ENCODE measurements around the gene KIF15.
"Not testable (repeated sequence)": the region's sequence is repeated elsewhere in the genome, so short reads cannot be mapped to it uniquely, and the experiment has no call there.

The KIF15 gene

GRCh38 chr3:44835684-44836083 is 74.1 kb downstream of the KIF15 start:
- WGBS (ENCODE audit: insufficient coverage): 100% methylated on average over 1 of the region's 3 CpGs

GRCh38 chr3:44842376-44842775 is 80.8 kb downstream of the KIF15 start:
- peaks cover 13 to 74% (median 47%) of the 10 kb centered on the region in 4 experiments for H3K36me3 ChIP-seq (ENCODE audit: control insufficient read depth in 4 of 4, insufficient read depth in 4 of 4, low read length in 3 of 4)
- no peak for DNase-seq
- WGBS (ENCODE audit: insufficient coverage): no CpG with 5 or more reads among the region's 2 CpGs
- CTCF ChIA-PET: interaction anchor here (0.6 kb wide), 1 partner anchor 256 kb away, joined by 3 read pairs; no protein-coding TSS in a partner anchor
- POLR2A ChIA-PET: no interaction called here
- no peak overlapping the region for H3K27ac ChIP-seq (ENCODE audit: insufficient read depth in 1 of 2, low read depth in 1 of 2, low read length in 2 of 2, poor library complexity in 1 of 2, severe bottlenecking in 2 of 2)
- H3K4me1 ChIP-seq (ENCODE audit: control extremely low read depth in 1 of 4, control insufficient read depth in 4 of 4, insufficient read depth in 4 of 4, low read length in 3 of 4): no peaks in the 10 kb centered on the region
- H3K4me3 ChIP-seq (ENCODE audit: control insufficient read depth in 1 of 7, extremely low read depth in 1 of 7, insufficient read depth in 4 of 7, low read depth in 2 of 7, low read length in 6 of 7): no peak overlapping the region
- peaks cover 0 to 5% (median 3%) of the 10 kb centered on the region in 5 experiments for H3K9me3 ChIP-seq (ENCODE audit: control extremely low read depth in 1 of 5, control insufficient read depth in 4 of 5, insufficient read depth in 2 of 5, low read depth in 1 of 5, low read length in 4 of 5)
- no peaks in the 10 kb centered on the region for H3K27me3 ChIP-seq (replicated peaks in 2 of 5; ENCODE audit: control insufficient read depth in 4 of 5, insufficient read depth in 5 of 5, low read length in 4 of 5)

More at GRCh38 chr3:44835684-44836083, 74.1 kb downstream of the KIF15 start:
- Histone ChIP-seq H3K4me3 (ENCODE audit: control insufficient read depth in 1 of 7, extremely low read depth in 1 of 7, insufficient read depth in 4 of 7, low read depth in 2 of 7, low read length in 6 of 7) (no peak overlapping the region), H3K27ac (ENCODE audit: insufficient read depth in 1 of 2, low read depth in 1 of 2, low read length in 2 of 2, poor library complexity in 1 of 2, severe bottlenecking in 2 of 2) (no peak overlapping the region), H3K27me3 (replicated peaks in 2 of 5; ENCODE audit: control insufficient read depth in 4 of 5, insufficient read depth in 5 of 5, low read length in 4 of 5) (no peaks in the 10 kb centered on the region), H3K9me3 (ENCODE audit: control extremely low read depth in 1 of 5, control insufficient read depth in 4 of 5, insufficient read depth in 2 of 5, low read depth in 1 of 5, low read length in 4 of 5) (peaks cover 6 to 19% (median 10%) of the 10 kb centered on the region in 5 experiments), H3K36me3 (ENCODE audit: control insufficient read depth in 4 of 4, insufficient read depth in 4 of 4, low read length in 3 of 4) (peaks cover 16 to 72% (median 48%) of the 10 kb centered on the region in 4 experiments), H3K4me1 (ENCODE audit: control extremely low read depth in 1 of 4, control insufficient read depth in 4 of 4, insufficient read depth in 4 of 4, low read length in 3 of 4) (no peaks in the 10 kb centered on the region)
- no peak for DNase-seq
- POLR2A ChIA-PET: no interaction called here
- CTCF ChIA-PET: interaction anchor here (1.1 kb wide), 1 partner anchor 21 kb away, joined by 4 read pairs; no protein-coding TSS in a partner anchor

GRCh38 chr3:44845528-44846520 is 84.2 kb downstream of the KIF15 start:
- no peak for DNase-seq
- WGBS (ENCODE audit: insufficient coverage): 99% methylated on average over 7 of the region's 7 CpGs
- Histone ChIP-seq H3K27me3 (replicated peaks in 2 of 5; ENCODE audit: control insufficient read depth in 4 of 5, insufficient read depth in 5 of 5, low read length in 4 of 5) (no peaks in the 10 kb centered on the region), H3K27ac (ENCODE audit: insufficient read depth in 1 of 2, low read depth in 1 of 2, low read length in 2 of 2, poor library complexity in 1 of 2, severe bottlenecking in 2 of 2) (no peak overlapping the region), H3K36me3 (ENCODE audit: control insufficient read depth in 4 of 4, insufficient read depth in 4 of 4, low read length in 3 of 4) (peaks cover 6 to 66% (median 33%) of the 10 kb centered on the region in 4 experiments), H3K9me3 (ENCODE audit: control extremely low read depth in 1 of 5, control insufficient read depth in 4 of 5, insufficient read depth in 2 of 5, low read depth in 1 of 5, low read length in 4 of 5) (no peaks in the 10 kb centered on the region), H3K4me3 (ENCODE audit: control insufficient read depth in 1 of 7, extremely low read depth in 1 of 7, insufficient read depth in 4 of 7, low read depth in 2 of 7, low read length in 6 of 7) (no peak overlapping the region), H3K4me1 (ENCODE audit: control extremely low read depth in 1 of 4, control insufficient read depth in 4 of 4, insufficient read depth in 4 of 4, low read length in 3 of 4) (no peaks in the 10 kb centered on the region)
- POLR2A ChIA-PET: no interaction called here
- CTCF ChIA-PET: interaction anchor here (0.9 kb wide), 1 partner anchor 15 kb away, joined by 3 read pairs; no protein-coding TSS in a partner anchor

GRCh38 chr3:44848634-44849033 is 87.0 kb downstream of the KIF15 start:
- H3K27ac ChIP-seq (ENCODE audit: insufficient read depth in 1 of 2, low read depth in 1 of 2, low read length in 2 of 2, poor library complexity in 1 of 2, severe bottlenecking in 2 of 2): no peak overlapping the region
- H3K9me3 ChIP-seq (ENCODE audit: control extremely low read depth in 1 of 5, control insufficient read depth in 4 of 5, insufficient read depth in 2 of 5, low read depth in 1 of 5, low read length in 4 of 5): peaks cover 0 to 3% (median 0%) of the 10 kb centered on the region in 5 experiments
- H3K36me3 ChIP-seq (ENCODE audit: control insufficient read depth in 4 of 4, insufficient read depth in 4 of 4, low read length in 3 of 4): peaks cover 7 to 71% (median 34%) of the 10 kb centered on the region in 4 experiments
- DNase-seq: no peak
- ChIA-PET POLR2A (no interaction called here), CTCF (interaction anchor here (1.4 kb wide), 1 partner anchor 316 kb away, joined by 3 read pairs; no protein-coding TSS in a partner anchor)
- WGBS (ENCODE audit: insufficient coverage): 91% methylated on average over 1 of the region's 1 CpG
- H3K4me1 ChIP-seq (ENCODE audit: control extremely low read depth in 1 of 4, control insufficient read depth in 4 of 4, insufficient read depth in 4 of 4, low read length in 3 of 4): no peaks in the 10 kb centered on the region
- no peak overlapping the region for H3K4me3 ChIP-seq (ENCODE audit: control insufficient read depth in 1 of 7, extremely low read depth in 1 of 7, insufficient read depth in 4 of 7, low read depth in 2 of 7, low read length in 6 of 7)
- no peaks in the 10 kb centered on the region for H3K27me3 ChIP-seq (replicated peaks in 2 of 5; ENCODE audit: control insufficient read depth in 4 of 5, insufficient read depth in 5 of 5, low read length in 4 of 5)

GRCh38 chr3:44856663-44857062 is 95.1 kb downstream of the KIF15 start:
- CTCF ChIA-PET: not testable (repeated sequence)

GRCh38 chr3:44860117-44860516 is 98.5 kb downstream of the KIF15 start:
- DNase-seq: no peak
- H3K27me3 ChIP-seq (replicated peaks in 2 of 5; ENCODE audit: control insufficient read depth in 4 of 5, insufficient read depth in 5 of 5, low read length in 4 of 5): no peaks in the 10 kb centered on the region
- H3K36me3 ChIP-seq (ENCODE audit: control insufficient read depth in 4 of 4, insufficient read depth in 4 of 4, low read length in 3 of 4): peaks cover 0 to 10% (median 3%) of the 10 kb centered on the region in 4 experiments
- ChIA-PET POLR2A (no interaction called here), CTCF (interaction anchor here (0.6 to 0.8 kb wide), 3 partner anchors 64 to 1930 kb away, joined by 3 read pairs; no protein-coding TSS in a partner anchor)
- peaks cover 0 to 6% (median 0%) of the 10 kb centered on the region in 5 experiments for H3K9me3 ChIP-seq (ENCODE audit: control extremely low read depth in 1 of 5, control insufficient read depth in 4 of 5, insufficient read depth in 2 of 5, low read depth in 1 of 5, low read length in 4 of 5)
- H3K27ac ChIP-seq (ENCODE audit: insufficient read depth in 1 of 2, low read depth in 1 of 2, low read length in 2 of 2, poor library complexity in 1 of 2, severe bottlenecking in 2 of 2): no peak overlapping the region
- H3K4me1 ChIP-seq (ENCODE audit: control extremely low read depth in 1 of 4, control insufficient read depth in 4 of 4, insufficient read depth in 4 of 4, low read length in 3 of 4): peaks cover 0 to 12% (median 8%) of the 10 kb centered on the region in 4 experiments
- no peak overlapping the region for H3K4me3 ChIP-seq (ENCODE audit: control insufficient read depth in 1 of 7, extremely low read depth in 1 of 7, insufficient read depth in 4 of 7, low read depth in 2 of 7, low read length in 6 of 7)
- WGBS (ENCODE audit: insufficient coverage): 91% methylated on average over 4 of the region's 4 CpGs

More at GRCh38 chr3:44856663-44857062, 95.1 kb downstream of the KIF15 start:
- Histone ChIP-seq H3K9me3 (ENCODE audit: control extremely low read depth in 1 of 5, control insufficient read depth in 4 of 5, insufficient read depth in 2 of 5, low read depth in 1 of 5, low read length in 4 of 5) (peaks cover 0 to 11% (median 2%) of the 10 kb centered on the region in 5 experiments), H3K36me3 (ENCODE audit: control insufficient read depth in 4 of 4, insufficient read depth in 4 of 4, low read length in 3 of 4) (peaks cover 5 to 31% (median 17%) of the 10 kb centered on the region in 4 experiments)
- H3K4me1 ChIP-seq (ENCODE audit: control extremely low read depth in 1 of 4, control insufficient read depth in 4 of 4, insufficient read depth in 4 of 4, low read length in 3 of 4); POLR2A ChIA-PET; H3K27me3 ChIP-seq (replicated peaks in 2 of 5; ENCODE audit: control insufficient read depth in 4 of 5, insufficient read depth in 5 of 5, low read length in 4 of 5); H3K4me3 ChIP-seq (ENCODE audit: control insufficient read depth in 1 of 7, extremely low read depth in 1 of 7, insufficient read depth in 4 of 7, low read depth in 2 of 7, low read length in 6 of 7); H3K27ac ChIP-seq (ENCODE audit: insufficient read depth in 1 of 2, low read depth in 1 of 2, low read length in 2 of 2, poor library complexity in 1 of 2, severe bottlenecking in 2 of 2): not testable (repeated sequence)
- WGBS (ENCODE audit: insufficient coverage): 98% methylated on average over 4 of the region's 6 CpGs
- DNase-seq: peak; percentile 4 to 33 (median 12)

Data from common myeloid progenitor, CD34-positive (primary cell).